GM18867 (cell line): ENCODE data around the gene CCDC127.
"Not testable (repeated sequence)": the region's sequence is repeated elsewhere in the genome, so short reads cannot be mapped to it uniquely, and the experiment has no call there.

ENCODE experiments used
- ATAC-seq: cut with Tn5 transposase; IDR thresholded peaks from one replicate; pipeline ENCODE4 v1.9.1; 2021; ENCODE audit warnings: mild to moderate bottlenecking, moderate library complexity; ENCODE audit not compliant: unreplicated experiment

Gene CCDC127

DNA sequence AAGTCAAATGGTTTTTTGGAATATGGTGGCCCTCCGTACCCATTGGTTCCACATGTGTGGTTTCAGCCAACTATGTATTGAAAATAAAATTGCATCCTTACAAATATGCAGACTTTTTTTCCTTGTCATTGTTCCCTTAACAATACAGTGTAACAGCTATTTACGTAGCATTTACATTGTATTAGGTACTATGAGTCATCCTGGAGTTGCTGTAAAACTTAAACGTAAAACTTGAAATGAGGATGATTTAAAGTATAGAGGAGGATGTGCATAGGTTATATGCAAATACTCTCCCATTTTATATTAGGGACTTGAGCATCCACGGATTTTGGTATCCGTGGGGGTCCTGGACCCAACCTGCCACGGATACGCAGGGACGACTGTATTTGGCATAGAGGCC, 16.5 kb upstream of the CCDC127 start:
- no peak for ATAC-seq

DNA sequence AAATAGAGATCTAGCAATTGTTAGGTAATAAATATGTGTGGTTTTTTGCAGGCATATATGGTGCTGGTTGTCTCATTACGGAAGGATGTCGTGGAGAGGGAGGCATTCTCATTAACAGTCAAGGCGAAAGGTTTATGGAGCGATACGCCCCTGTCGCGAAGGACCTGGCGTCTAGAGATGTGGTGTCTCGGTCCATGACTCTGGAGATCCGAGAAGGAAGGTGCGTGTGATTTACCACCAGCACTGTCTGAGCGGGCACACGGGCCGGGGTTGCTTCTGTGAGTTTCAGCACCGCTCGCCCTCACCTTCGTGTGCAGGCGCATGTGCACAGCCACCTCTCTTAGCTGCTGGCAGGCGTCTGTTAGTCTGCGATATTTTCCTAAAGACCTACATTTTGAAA, 15.5 kb upstream of the CCDC127 start:
- ATAC-seq: not testable (repeated sequence)

DNA sequence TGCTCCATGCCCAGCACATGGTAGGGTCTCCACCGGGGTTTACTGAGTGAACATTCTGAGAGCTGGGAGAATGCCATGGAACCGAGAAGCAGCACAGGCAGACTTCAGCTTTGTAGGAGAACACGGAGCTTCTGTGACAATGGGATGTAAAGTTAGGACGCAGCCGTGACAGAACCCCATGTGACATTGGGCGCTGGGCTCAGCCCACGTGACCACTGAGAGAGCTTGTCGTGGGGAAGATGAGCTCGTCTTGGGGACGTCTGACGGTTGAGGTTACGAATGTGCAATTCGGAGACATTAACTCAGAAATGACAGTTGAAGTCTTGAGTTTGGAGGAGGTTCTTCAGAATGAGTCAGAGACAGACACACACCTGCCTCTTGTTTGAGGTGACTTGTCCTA, 13.7 kb upstream of the CCDC127 start:
- ATAC-seq: no peak

DNA sequence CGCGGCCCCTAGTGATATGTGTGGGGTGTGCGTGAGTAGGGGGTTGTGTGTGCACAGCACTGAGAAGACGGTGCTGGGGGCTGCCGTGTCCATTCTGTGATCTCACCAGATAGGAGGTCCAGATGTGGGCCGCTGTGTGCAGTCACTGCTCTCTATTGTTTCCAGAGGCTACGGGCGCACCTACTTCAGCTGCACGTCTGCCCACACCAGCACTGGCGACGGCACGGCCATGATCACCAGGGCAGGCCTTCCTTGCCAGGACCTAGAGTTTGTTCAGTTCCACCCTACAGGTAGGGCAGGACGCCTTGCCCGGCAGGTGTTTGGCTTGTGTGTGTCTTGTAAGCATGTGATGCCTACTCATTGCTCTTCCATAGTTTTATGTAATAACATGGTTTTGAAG, 12.8 kb upstream of the CCDC127 start:
- ATAC-seq: no peak

DNA sequence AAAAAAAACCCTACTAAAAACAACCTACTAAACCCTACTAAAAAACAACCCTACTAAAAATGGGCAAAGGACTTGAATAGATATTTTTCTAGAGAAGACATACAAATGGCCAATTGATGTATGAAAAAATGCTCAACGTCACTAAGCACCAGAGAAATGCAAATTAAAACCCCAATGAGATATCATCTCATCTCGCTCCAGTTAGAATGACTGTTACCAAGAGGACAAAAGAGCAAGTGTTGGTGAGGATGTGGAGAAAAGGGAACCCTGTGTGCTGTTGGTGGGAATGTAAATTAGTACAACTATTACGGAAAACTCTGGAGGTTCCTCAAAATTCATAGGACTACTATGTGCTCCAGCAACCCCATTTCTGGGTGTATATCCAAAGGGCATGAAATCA, 10.9 kb upstream of the CCDC127 start:
- ATAC-seq: no peak

DNA sequence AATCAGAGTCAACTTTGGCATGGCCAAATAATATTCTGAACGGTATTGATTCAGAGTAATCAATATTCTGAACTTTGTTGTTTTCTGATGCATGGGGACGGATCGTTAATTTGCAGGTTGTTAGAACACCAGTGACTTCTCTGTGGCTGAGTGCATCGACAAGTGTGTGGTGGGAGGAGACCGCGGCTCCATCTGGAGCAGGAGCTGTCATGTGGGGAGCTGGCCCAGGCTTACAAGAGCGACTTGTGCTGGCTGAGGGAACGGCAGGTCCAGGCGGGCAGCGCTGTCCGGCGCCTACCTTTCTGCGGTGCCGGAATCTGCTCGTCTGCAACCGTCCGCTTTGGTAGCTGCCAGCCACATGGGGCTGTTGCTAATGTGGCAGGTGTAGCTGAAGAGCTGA, 9.4 kb upstream of the CCDC127 start:
- ATAC-seq: not testable (repeated sequence)

DNA sequence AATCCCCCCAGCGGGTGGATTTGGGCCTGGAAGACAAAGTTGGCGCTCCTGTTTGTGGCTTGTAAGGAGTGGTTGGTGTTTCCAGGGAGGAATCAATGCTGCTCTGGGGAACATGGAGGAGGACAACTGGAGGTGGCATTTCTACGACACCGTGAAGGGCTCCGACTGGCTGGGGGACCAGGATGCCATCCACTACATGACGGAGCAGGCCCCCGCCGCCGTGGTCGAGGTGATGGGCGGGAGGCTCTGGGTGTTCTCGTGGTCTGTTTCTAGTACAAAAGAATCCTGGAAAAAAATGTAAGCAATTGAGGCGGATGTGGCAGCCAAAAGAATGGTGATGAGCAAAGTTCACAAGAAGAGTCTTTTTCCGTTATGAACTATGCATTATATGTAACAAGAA, 7.4 kb upstream of the CCDC127 start:
- no peak for ATAC-seq

DNA sequence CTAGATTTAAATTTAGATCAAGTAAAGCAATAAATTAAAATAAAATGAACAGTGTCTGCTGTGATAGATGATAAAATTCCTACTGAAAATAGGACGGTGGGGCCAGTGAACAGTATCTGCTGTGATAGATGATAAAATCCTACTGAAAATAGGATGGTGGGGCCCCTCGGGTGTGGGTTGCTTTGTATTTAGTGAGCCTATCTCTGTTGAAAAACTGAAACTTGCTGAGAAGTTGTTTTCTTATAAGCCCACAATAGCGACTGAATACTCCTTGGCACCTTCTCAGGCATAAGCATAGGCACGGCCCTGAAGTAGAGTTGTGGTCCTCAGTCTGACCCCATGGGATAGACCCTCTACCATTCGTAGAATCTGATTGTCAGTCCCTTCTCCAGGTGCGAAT, 5.8 kb upstream of the CCDC127 start:
- no peak for ATAC-seq

DNA sequence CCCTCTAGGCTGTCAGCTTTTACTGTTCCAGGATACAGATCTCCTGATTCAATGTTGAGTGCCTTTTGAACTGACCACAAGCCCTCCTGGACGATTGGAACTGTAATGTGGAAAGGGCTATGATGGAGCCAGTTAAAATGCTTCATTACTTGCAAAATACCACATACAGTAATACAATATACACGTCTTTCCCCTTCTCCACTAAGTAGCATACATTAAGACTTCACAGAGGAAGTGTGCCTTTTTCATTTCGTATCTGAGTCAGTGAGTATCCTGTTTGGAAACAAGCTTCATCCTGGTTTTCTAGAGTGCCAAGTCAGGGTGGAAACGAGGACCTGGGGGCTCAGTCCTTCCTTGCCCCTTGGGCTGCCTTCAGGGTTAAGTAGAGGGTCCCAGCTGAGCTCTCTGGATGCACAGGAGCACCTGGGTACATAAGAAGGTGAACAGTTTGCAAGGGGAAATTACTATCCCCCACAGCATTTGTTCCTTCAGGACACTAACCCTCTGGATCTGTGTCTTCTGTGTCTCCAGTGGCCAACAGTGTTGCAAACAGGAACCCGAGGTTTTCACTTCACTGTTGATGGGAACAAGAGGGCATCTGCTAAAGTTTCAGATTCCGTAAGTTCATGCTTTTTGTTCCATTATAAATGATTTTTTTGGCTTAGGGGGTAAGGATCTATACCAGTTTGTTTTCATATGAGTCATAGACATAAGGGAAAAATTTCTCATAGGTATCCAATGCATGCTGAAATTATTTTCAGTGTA, 5.2 kb upstream of the CCDC127 start:
- not testable (repeated sequence) for ATAC-seq

DNA sequence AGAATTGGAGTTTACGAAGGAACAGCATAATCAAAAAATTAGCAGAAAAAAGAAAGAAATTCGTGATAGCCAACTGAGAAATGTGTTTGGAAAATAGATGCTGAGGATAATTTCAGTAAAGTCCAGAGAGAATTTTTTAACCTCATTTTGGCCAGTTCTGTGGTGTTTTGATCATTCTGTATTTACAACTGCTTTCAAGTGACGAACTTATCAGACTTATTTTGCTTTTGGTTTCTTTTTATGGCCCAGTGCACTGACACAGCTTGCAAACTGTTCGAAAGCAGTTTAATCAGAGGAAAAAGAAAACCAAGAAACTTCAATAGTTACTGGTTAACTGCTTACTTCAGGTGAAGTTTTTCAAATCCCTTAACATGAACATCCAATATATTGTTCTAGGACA, 2.0 kb upstream of the CCDC127 start:
- peak; percentile 38 for ATAC-seq

DNA sequence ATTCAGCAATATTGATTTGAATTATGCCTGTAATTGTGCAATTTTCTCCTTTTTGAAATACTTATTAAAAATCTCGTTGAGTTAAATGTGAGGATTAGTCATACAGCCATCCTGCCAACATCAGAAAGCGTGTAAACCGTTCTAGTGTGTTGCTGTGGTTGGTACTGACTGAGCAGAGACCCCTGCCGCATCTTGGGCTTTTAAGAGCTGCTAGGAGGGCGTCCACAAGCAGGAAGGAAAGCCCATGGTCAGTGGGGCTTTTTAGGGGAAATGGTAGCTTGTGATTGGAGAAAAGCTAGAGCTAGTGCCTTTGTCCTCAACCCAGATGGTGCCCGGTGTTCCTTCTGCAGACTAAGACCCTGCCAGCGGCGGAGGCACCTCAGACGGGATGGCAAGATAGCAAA, 1.5 kb upstream of the CCDC127 start:
- ATAC-seq: no peak

DNA sequence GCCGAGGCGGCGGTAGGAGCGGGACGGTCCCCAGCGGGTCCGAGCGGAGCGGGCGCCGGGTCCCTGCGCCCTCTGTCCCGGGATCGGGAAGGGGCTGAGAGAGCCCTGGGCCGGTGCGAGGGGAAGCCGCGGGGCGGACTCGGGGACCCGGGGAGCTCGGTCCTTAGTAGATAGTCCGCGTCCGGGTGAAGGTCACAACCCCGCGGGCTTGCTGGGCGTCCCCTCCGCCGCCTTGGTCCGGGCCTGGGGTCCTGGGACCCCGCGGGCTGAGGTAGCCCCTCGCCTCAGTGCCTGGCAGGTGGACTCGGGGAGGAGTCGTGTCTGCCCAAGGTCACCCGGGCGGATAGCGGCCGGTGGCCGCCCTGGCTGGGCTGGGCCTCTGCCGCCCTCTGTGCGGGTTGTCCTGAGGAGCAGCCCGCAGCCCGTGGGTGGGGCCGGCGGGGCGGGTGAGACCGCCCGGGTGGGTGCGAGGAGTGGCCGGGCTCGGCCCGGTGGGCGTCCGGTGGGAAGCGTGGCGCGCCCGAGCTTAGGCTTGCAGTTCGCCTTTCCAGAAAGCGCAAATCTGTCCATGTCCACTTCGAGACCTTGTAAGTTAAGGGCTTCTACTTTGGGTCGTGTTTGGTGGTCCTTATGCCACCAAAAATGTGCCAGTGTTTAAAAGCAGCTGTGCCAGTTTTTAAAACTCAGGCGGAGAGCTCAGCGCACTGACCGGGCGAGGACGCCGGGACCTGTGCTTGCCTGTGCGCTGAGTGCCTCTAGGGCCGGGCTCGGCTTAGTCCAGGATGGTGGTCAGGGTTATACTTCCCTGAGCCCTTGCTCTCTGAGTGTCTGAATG, 721 bp upstream of the CCDC127 start:
- peak; percentile 35 for ATAC-seq

DNA sequence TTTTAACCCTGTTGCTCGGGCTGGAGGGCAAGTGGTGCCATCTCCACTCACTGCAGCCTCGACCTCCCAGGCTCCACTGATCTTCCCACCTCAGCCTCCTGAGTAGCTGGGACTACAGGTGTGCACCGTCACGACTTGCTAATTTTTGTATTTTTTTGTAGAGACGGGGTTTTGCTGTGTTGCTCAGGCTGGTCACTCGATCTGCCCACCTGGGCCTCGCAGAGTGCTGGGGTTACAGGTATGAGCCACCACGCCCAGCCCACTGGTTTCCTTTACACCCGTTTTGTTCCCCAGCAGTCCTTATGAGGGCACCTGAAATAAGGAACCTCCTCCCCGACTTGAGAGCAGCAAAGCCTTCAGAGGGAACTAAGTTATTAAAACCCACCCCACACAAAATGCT, 1.9 kb downstream of the CCDC127 start:
- not testable (repeated sequence) for ATAC-seq

DNA sequence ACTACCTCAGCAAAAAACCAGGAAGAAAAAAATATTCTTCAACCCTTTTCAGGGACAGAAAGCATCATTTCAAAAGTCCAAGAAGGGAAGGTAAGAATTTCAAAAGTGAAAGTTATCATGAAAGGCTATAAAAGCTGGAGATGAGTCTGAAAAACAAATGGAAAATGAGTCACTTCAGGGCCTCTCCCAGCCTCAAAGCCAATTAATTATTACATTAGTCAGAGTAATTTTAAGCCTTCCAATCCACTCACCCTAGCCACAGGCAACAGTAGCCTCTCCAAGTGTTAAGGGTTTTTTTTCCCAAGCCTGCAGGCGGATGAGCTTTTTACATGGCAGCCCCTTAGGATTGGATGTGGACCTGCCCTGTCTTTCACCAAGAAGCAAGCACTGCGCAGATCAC, 2.7 kb downstream of the CCDC127 start:
- ATAC-seq: not testable (repeated sequence)

DNA sequence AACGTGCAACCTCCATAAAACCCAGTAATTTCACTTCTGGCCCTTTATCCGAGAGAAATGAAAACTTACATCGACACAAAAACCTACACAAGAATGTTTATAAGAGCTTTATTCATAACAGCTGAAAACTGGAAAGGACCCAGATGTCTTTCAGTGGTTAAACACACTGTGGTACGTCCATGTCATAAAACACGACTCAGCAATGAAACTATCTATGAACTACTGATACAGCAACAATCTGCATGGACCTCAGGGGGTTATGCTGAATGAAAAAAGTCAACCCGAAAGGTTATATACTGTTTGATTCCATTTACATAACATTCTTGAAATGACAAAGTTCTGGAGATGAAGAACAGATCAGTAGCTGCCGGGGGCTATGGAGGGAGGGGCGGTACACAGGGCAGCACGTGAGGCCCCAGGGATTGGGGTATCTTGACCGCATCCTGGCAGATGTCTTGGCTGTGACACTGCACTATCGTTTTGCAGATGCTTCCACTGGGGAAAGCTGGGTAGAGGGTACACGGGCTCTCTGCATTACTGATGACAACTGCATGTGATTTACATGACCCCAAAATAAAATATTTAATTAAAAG, 4.1 kb downstream of the CCDC127 start:
- ATAC-seq: no peak

DNA sequence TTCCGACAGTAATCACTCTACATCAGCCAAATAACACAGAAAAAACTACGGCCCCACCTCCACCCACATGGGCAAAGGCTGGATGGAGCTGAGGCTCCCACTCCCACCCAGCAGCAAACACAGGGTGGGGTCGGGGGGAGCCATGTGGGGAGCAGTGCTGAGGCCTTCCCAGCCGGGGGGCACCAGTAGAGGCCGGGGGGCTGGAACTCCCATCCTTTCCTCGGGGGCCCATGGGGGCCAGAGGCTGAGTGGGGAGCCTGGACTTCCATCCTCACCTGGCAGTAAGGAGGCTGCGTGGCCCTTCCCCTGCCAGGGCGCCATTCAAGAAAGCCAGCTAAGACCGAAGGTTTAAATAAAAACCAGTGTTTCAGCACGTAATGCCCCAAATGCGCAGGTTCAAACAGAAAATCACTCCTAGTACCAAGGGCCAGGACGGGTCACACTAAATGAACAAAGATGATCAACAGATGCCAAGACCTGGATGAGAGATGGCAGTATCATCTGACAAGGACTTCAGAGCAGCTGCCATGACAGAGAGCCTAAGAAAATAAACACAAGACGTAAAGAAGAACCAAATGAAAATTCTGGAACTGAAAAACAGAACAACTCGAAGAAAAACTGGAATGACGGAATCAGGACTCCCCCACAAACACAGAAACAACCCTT, 9.4 kb downstream of the CCDC127 start:
- ATAC-seq: no peak

DNA sequence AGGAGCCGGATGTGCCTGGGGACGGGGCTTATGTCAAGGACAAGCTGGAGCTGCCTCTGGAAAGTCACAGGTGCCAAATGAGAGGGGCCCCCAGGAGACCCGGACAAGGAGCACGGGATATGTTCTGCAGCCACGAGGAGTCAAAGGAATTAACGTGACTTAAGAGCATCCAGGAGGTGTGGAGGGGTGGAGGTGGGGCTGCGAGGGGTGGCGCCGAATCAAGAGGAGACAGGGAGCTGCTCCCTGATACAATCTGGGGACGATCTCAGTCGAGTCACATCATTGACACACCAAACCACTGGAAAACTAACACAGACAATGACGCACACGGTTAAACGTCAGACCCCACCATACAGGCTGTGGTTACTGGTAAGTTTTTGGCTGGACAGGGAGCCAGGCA, 10.4 kb downstream of the CCDC127 start:
- ATAC-seq: no peak

DNA sequence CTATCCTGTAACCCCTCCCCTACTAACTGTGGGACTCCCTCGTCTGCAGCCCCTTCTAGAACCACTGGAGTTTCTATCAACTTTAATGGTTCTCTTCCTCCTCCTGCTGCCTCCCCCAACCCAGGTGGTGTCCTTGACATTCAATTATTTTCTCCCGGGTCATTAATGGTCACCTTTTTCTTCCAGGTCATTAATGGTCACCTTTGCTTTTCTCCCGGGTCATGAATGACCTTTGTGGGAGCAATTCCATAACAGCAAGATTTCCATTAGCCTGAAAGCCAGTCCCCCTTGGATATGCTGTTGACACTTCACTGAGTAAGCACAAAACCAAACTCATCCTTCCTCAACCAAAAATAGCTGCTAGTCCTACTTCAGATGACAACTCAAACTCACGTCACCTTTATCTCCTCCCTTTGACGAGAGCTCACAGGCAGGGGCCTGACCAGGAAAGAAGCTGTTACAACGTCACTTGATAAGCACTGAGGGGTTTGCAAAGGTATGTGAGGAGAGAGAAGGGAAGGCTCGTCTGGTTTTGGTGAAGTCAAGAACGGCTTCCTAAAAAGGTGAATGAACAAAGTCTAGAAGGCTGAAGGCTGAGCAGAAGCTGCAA, 10.9 kb downstream of the CCDC127 start:
- ATAC-seq: no peak

DNA sequence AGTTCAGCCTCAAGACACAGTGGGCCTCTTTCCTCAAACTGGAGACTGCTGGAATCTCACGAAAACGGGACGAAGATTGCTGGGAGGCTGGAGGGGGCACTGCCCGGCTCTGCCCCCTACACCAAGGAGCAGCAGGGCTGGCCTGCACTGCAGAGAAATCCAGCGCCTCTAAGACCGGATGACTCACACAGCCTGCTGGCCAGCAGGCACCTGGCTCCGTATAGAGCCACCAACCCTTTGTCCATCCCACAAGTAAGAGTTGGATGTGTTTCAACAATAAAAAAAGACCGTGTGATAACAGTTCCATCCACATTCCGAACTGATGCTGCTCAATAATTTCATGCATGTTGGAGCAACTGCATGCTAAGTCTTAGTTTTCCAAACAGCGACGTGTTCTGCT, 11.5 kb downstream of the CCDC127 start:
- ATAC-seq: no peak

DNA sequence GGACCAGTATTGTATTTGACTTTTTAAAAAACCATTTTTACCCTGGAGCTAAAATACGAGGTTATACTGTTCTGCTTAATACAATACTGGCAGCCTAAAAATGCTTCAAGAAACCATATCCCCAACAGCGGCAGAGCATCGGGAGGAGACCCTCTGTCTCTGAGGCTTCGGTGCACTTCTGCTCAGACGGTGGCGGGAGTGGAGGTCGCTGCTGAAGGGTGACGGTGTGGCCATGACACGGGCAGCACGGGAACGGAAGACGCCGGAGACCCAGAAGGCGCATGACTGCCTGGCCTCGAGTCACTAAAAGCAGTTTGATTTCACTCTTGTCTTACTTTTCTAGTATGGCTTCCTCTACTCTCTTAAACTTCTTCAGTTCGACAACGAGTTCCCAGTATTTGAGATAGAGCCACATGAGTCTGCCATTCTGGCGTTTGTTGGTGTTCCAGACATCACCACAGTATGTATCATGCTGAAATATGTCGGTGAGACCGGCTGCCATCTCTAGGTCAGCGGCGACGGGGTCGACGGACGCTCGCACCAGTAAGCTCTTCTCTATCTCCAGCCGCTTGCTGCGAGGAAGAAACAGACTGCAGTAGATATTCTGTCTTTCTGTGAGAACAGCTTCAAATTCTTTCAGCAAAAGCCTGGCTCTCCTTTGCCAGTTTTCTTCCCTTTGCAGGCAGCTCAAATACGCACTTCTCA, 12.8 kb downstream of the CCDC127 start:
- no peak for ATAC-seq
